K562 (cell line): ENCODE measurements around the gene LGI4. TPM values are rescaled to one million over a fixed set of nuclear protein-coding genes. Genes with fewer than 3 reads are reported as not detected.

Source experiments
- ATAC-seq: fragments of 200-7000 bp; cut with Tn5 transposase; 3 replicates; pipeline ENCODE4 v1.9.1; 2020; ENCODE audit warnings: moderate library complexity
- BruUV-seq: library from RNA; stranded (reverse); fragments of 400-500 nt; replicated peaks from 2 replicates; lab custom pipeline; 2021; lab: Mats Ljungman, UMichigan
- CTCF ChIA-PET: fragments of 300-600 bp; formaldehyde crosslinking; extraction: SDS; loops from one replicate; lab custom pipeline; 2021; ENCODE audit warnings: low intra/inter-chr PET ratio; lab: Yijun Ruan, JAX
- POLR2A ChIA-PET: fragments of 300-600, 350-650 bp; sonication (Branson Sonifier 250); formaldehyde crosslinking; extraction: SDS; loops from one replicate; lab custom pipeline; 2021; ENCODE audit warnings: antibody characterized with exemption, inconsistent platforms; lab: Yijun Ruan, JAX
- DNase-seq, 4 experiments: peaks; one replicate each; pipeline versions ENCODE4 v3.0.0 to v3.0.0-alpha.2; 2011 to 2018; ENCODE audit warnings: low spot score in 3 of 4, mixed read lengths in 3 of 4; ENCODE audit errors: extremely low read depth in 1 of 4
- FAIRE-seq: peaks from 2 replicates; lab custom pipeline; 2011; peaks lifted over from hg19 to GRCh38; lab: Jason Lieb, UNC
- H2AFZ ChIP-seq: 2 replicates; pipeline ENCODE4 v1.6.0; 2011; ENCODE audit warnings: low read depth, low read length, control low read depth, inconsistent platforms
- H3K27ac ChIP-seq: fragments of 200-600 bp; 3 replicates; pipeline ENCODE4 v1.8.0; 2011; ENCODE audit warnings: low read depth, mild to moderate bottlenecking, control low read depth, inconsistent platforms, low read length, moderate library complexity, mixed read lengths; ENCODE audit errors: extremely low read depth
- H3K27me3 ChIP-seq, 2 experiments: fragments of 300-600 bp in 1 of 2; 2 replicates in 1 of 2; 3 replicates in 1 of 2; pipeline versions ENCODE4 v1.6.0 to v1.8.0; 2011; ENCODE audit warnings: inconsistent platforms in 2 of 2, low read length in 2 of 2, mild to moderate bottlenecking in 1 of 2, mixed read lengths in 1 of 2, moderate library complexity in 1 of 2; ENCODE audit not compliant: control insufficient read depth in 2 of 2, insufficient read depth in 2 of 2
- H3K36me3 ChIP-seq: fragments of 300-600 bp; 3 replicates; pipeline ENCODE4 v1.8.0; 2011; ENCODE audit warnings: mild to moderate bottlenecking, low read length, inconsistent platforms; ENCODE audit not compliant: control insufficient read depth, insufficient read depth
- H3K4me1 ChIP-seq, 2 experiments: fragments of 200-600 bp in 1 of 2; replicated peaks in 1 of 2; 2 replicates in 1 of 2; 3 replicates in 1 of 2; pipeline versions ENCODE4 v1.5.1 to v1.8.0; 2011; ENCODE audit warnings: inconsistent platforms in 2 of 2, low read length in 2 of 2, mild to moderate bottlenecking in 1 of 2, mixed read lengths in 1 of 2, moderate library complexity in 1 of 2; ENCODE audit not compliant: control insufficient read depth in 2 of 2, insufficient read depth in 2 of 2
- H3K4me2 ChIP-seq: 2 replicates; pipeline ENCODE4 v1.6.1; 2011; ENCODE audit warnings: low read length, control low read depth, inconsistent platforms, mixed read lengths; ENCODE audit not compliant: insufficient read depth
- H3K4me3 ChIP-seq: fragments of 200-600 bp; sonication (generic), shearing (Covaris generic); 2 replicates; pipeline ENCODE4 v1.5.1; 2016; ENCODE audit warnings: control low read depth, inconsistent platforms
- H3K79me2 ChIP-seq: fragments of 200-600 bp; 3 replicates; pipeline ENCODE4 v1.8.0; 2011; ENCODE audit warnings: low read length, inconsistent platforms; ENCODE audit not compliant: control insufficient read depth, insufficient read depth
- H3K9ac ChIP-seq, 2 experiments: 2 replicates each; pipeline versions ENCODE4 v1.6.0 to v1.6.1; 2011; ENCODE audit warnings: low read depth in 2 of 2, low read length in 2 of 2, control low read depth in 1 of 2, inconsistent platforms in 1 of 2, mild to moderate bottlenecking in 1 of 2, mixed read lengths in 1 of 2; ENCODE audit not compliant: insufficient read depth in 1 of 2
- H3K9me1 ChIP-seq: one replicate; pipeline ENCODE4 v1.6.0; 2011; ENCODE audit warnings: inconsistent platforms, mild to moderate bottlenecking, low read length, moderate library complexity; ENCODE audit not compliant: control insufficient read depth, insufficient read depth
- H3K9me3 ChIP-seq: replicated peaks from 2 replicates; pipeline ENCODE4 v1.5.1; 2011; ENCODE audit warnings: low read depth, low read length, inconsistent platforms; ENCODE audit not compliant: control insufficient read depth, insufficient read depth
- H4K20me1 ChIP-seq: replicated peaks from 2 replicates; pipeline ENCODE4 v1.6.1; 2011; ENCODE audit warnings: low read length, inconsistent platforms, mixed read lengths; ENCODE audit not compliant: control insufficient read depth, insufficient read depth
- ATF1 ChIP-seq, 2 experiments: fragments of 450-650 bp in 1 of 2; IDR thresholded peaks; 2 replicates each; pipeline ENCODE4 v1.6.1; 2016; ENCODE audit warnings: missing compliant biosample characterization in 1 of 2, missing genetic modification characterization in 1 of 2
- BCOR ChIP-seq: fragments of 450-650 bp; IDR thresholded peaks from 2 replicates; pipeline ENCODE4 v1.6.1; 2016
- CBFA2T2 ChIP-seq: fragments of 450-650 bp; conservative IDR thresholded peaks from 2 replicates; pipeline ENCODE4 v1.6.1; 2017; ENCODE audit warnings: mild to moderate bottlenecking
- CHD4 ChIP-seq: fragments of 200-600 bp; sonication (generic); IDR thresholded peaks from 3 replicates; pipeline ENCODE4 v1.6.1; 2012; ENCODE audit warnings: low read depth, mild to moderate bottlenecking, mixed read lengths, low read length, inconsistent platforms; ENCODE audit not compliant: insufficient read depth, insufficient replicate concordance, poor library complexity, severe bottlenecking
- DDX20 ChIP-seq: fragments of 450-650 bp; IDR thresholded peaks from 2 replicates; pipeline ENCODE4 v1.6.1; 2016; ENCODE audit warnings: missing genetic modification characterization, low read depth, mild to moderate bottlenecking, missing compliant biosample characterization, moderate library complexity
- FUS ChIP-seq: fragments of 200-400 bp; formaldehyde crosslinking; optimal IDR thresholded peaks from 2 replicates; pipeline ENCODE3; 2017; ENCODE audit warnings: low read depth, low read length
- GTF2A2 ChIP-seq: IDR thresholded peaks from 2 replicates; pipeline ENCODE4 v1.6.1; 2016; ENCODE audit warnings: mild to moderate bottlenecking, missing genetic modification characterization, missing compliant biosample characterization
- HSF4 ChIP-seq: fragments of 250-450 bp; sonication (Bioruptor Pico); IDR thresholded peaks from 2 replicates; pipeline ENCODE4 v2.1.2; 2022; ENCODE audit warnings: mild to moderate bottlenecking, moderate library complexity, borderline replicate concordance
- LCOR ChIP-seq: sonication (generic); formaldehyde crosslinking; IDR thresholded peaks from 2 replicates; pipeline ENCODE4 v1.8.0; 2022; ENCODE audit warnings: mild to moderate bottlenecking, missing genetic modification reagents
- RFX5 ChIP-seq: IDR thresholded peaks from 2 replicates; pipeline ENCODE4 v1.6.1; 2011; ENCODE audit warnings: low read depth, mild to moderate bottlenecking, improper control_type of control experiment, low read length
- SREBF1 ChIP-seq: fragments of 150-350 bp; IDR thresholded peaks from 2 replicates; pipeline ENCODE4 v1.6.1; 2014; ENCODE audit warnings: antibody characterized with exemption, low read depth, low read length, borderline replicate concordance
- SRSF3 ChIP-seq: fragments of 200-400 bp; formaldehyde crosslinking; IDR thresholded peaks from 2 replicates; pipeline ENCODE4 v1.6.1; 2016; ENCODE audit warnings: mild to moderate bottlenecking, low read length, moderate library complexity; ENCODE audit not compliant: insufficient read depth
- TAF15 ChIP-seq: fragments of 200-400 bp; formaldehyde crosslinking; IDR thresholded peaks from 2 replicates; pipeline ENCODE4 v1.6.1; 2017; ENCODE audit warnings: mild to moderate bottlenecking, low read depth, low read length, moderate library complexity
- in situ Hi-C: fragments of 300-500 bp; cut with MboI; formaldehyde crosslinking; loops from 4 replicates; pipeline ENCODE4 v1.15.0; 2018; ENCODE audit warnings: inconsistent platforms, mixed read lengths
- intact Hi-C: fragments of 100-400 bp; cut with micrococcal nuclease; formaldehyde crosslinking; loops from 2 replicates; pipeline ENCODE4 v1.14.2; 2022
- polyA plus RNA-seq, 8 experiments: library from polyadenylated mRNA; depleted of rRNA in 4 of 8; stranded (reverse) in 5 of 8; unstranded in 3 of 8; fragments of >200 nt; fragmentation: Nextera tagmentation in 2 of 8; fragmentation: Illumina TruSeq in 1 of 8; extraction: Ambion mirVana in 2 of 8; extraction: Trizol in 1 of 8; gene quantifications; 2 replicates each; pipeline versions ENCODE4 v1.2.1 to v1.2.3, GENCODE V29; 2011 to 2014; ENCODE audit warnings: inconsistent platforms in 1 of 8, missing spikeins in 1 of 8
- total RNA-seq, 7 experiments: library from RNA; depleted of rRNA in 6 of 7; stranded (reverse); fragments of >200 nt in 6 of 7; fragmentation: Illumina TruSeq in 2 of 7; extraction: Trizol in 2 of 7; gene quantifications; 2 replicates each; pipeline versions ENCODE4 v1.2.1 to v1.2.3, GENCODE V29; 2011 to 2021; ENCODE audit warnings: low replicate concordance in 1 of 7
- TF ChIP-seq, protein P1 (sequence below): fragments of 250-450 bp; sonication (Bioruptor Pico); IDR thresholded peaks from 2 replicates; pipeline ENCODE4 v1.8.0; 2021; ENCODE audit warnings: moderate library complexity, mild to moderate bottlenecking, inconsistent platforms
- TF ChIP-seq, protein P2 (sequence below): sonication (generic); formaldehyde crosslinking; IDR thresholded peaks from 2 replicates; pipeline ENCODE4 v1.8.0; 2022; ENCODE audit warnings: mild to moderate bottlenecking, missing genetic modification reagents

Gene LGI4
- total and polyA plus RNA-seq, 9 of the 15 experiments (the other 6 are each of a cell fraction or from before 2014, with no cell fraction given) = 0.14 to 0.30 (median 0.24) TPM; not detected in 4

- TF ChIP-seq HSF4 (CRISPR knock-in tag) (no peak), SRSF3 (no peak), ATF1 (CRISPR knock-in tag; IDR thresholded peaks at IDR 0.05) (no peak), ATF1 (tag; IDR thresholded peaks at IDR 0.05) (no peak), DDX20 (tag) (no peak), RFX5 (no peak), CHD4 (no peak)
- TF ChIP-seq, protein P1, sequence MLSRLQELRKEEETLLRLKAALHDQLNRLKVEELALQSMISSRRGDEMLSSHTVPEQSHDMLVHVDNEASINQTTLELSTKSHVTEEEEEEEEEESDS = no peak
- TF ChIP-seq, all 486 proteins: peak for 0
These were observed 1.0 kb downstream of the LGI4 start (continued) for GRCh38 chr19:35133826-35134225.

GRCh38 chr19:35132254-35132653 is 2.6 kb downstream of the LGI4 start:
- H3K27me3 ChIP-seq = peaks cover 2 to 38% of the 10 kb centered on the region in 2 experiments; a peak in 3 of 5 replicates
- no peaks in the 10 kb centered on the region for H3K9me3 ChIP-seq
- no peak overlapping the region for H3K27ac ChIP-seq
- DNase-seq = no peak
- no peak overlapping the region for H3K9ac ChIP-seq
- no peaks in the 10 kb centered on the region for H3K36me3 ChIP-seq
- BruUV-seq = no TSS peak
- H3K79me2 ChIP-seq = no peaks in the 10 kb centered on the region
- H3K4me3 ChIP-seq = no peak overlapping the region
- no peak for FAIRE-seq
- no peaks in the 10 kb centered on the region for H3K9me1 ChIP-seq
- peaks cover 3 to 16% of the 10 kb centered on the region in 2 experiments; a peak in 3 of 5 replicates for H3K4me1 ChIP-seq
- intact Hi-C loops = no loop called here
- TF ChIP-seq SREBF1 = no peak
- no peak for TF ChIP-seq FUS
- TF ChIP-seq CBFA2T2 = no peak
- TF ChIP-seq BCOR = no peak
- TF ChIP-seq, protein P2, sequence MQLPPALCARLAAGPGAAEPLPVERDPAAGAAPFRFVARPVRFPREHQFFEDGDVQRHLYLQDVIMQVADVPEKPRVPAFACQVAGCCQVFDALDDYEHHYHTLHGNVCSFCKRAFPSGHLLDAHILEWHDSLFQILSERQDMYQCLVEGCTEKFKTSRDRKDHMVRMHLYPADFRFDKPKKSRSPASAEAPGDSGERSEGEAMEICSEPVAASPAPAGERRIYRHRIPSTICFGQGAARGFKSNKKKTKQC (CRISPR knock-in tag) = no peak
- TF ChIP-seq GTF2A2 (tag) = no peak
- TF ChIP-seq TAF15 = no peak
- TF ChIP-seq LCOR (CRISPR knock-in tag) = no peak
- H4K20me1 ChIP-seq = 0 out of 2 replicates have a peak, but pooled peaks cover 4% of the 10 kb centered on the region
- ChIA-PET CTCF (no interaction called here), POLR2A (no interaction called here)
- no peak overlapping the region for H2AFZ ChIP-seq
- no peak for ATAC-seq
- in situ Hi-C loops = loop anchor here (10.0 kb wide), 1 partner anchor 297 kb away; no protein-coding TSS in a partner anchor
- H3K4me2 ChIP-seq = no peak overlapping the region
